ENCODE data around the gene ENAH. TPM values are rescaled to one million over a fixed set of nuclear protein-coding genes. Genes with fewer than 3 reads are reported as not detected.

ENAH gene
- total RNA-seq, 1 donor from 2014 or later = 137 TPM

GRCh38 chr1:225437710-225438437, 215.0 kb downstream of the ENAH start:
- no peak for DNase-seq (ENCODE audit: low spot score in 2 of 2, unreplicated experiment in 2 of 2)
- peaks cover 6% of the 10 kb centered on the region for H3K4me1 Mint-ChIP-seq
- H3K27ac Mint-ChIP-seq = no peak overlapping the region
- no peaks in the 10 kb centered on the region for H3K27me3 Mint-ChIP-seq (ENCODE audit: low read depth)
- H3K9me3 Mint-ChIP-seq = no peaks in the 10 kb centered on the region
- H3K4me3 Mint-ChIP-seq = no peak overlapping the region
- TF ChIP-seq CTCF (IDR thresholded peaks at IDR 0.05; ENCODE audit: unreplicated experiment) = no peak
- no peaks in the 10 kb centered on the region for H3K36me3 Mint-ChIP-seq

Other genes with a start within 250 kb of the ENAH start
- gene LBR, start 225.1 kb downstream of the ENAH start, total RNA-seq = 67.5 to 73.4 TPM (median 70.0 TPM) in 3 replicates
- 241 to 259 TPM (median 251 TPM) in 3 replicates for gene SRP9, start 124.7 kb upstream of the ENAH start, total RNA-seq
- gene EPHX1, start 157.0 kb upstream of the ENAH start, total RNA-seq = 34.7 to 37.2 TPM (median 35.9 TPM) in 3 replicates
- 75.7 to 81.5 TPM (median 78.4 TPM) in 3 replicates for gene TMEM63A, start 229.3 kb upstream of the ENAH start, total RNA-seq
- 1.6 to 1.7 TPM (median 1.6 TPM) in 3 replicates for gene LEFTY1, start 236.0 kb upstream of the ENAH start, total RNA-seq